Measurements from ENCODE around the gene PDE6B.

DNA sequence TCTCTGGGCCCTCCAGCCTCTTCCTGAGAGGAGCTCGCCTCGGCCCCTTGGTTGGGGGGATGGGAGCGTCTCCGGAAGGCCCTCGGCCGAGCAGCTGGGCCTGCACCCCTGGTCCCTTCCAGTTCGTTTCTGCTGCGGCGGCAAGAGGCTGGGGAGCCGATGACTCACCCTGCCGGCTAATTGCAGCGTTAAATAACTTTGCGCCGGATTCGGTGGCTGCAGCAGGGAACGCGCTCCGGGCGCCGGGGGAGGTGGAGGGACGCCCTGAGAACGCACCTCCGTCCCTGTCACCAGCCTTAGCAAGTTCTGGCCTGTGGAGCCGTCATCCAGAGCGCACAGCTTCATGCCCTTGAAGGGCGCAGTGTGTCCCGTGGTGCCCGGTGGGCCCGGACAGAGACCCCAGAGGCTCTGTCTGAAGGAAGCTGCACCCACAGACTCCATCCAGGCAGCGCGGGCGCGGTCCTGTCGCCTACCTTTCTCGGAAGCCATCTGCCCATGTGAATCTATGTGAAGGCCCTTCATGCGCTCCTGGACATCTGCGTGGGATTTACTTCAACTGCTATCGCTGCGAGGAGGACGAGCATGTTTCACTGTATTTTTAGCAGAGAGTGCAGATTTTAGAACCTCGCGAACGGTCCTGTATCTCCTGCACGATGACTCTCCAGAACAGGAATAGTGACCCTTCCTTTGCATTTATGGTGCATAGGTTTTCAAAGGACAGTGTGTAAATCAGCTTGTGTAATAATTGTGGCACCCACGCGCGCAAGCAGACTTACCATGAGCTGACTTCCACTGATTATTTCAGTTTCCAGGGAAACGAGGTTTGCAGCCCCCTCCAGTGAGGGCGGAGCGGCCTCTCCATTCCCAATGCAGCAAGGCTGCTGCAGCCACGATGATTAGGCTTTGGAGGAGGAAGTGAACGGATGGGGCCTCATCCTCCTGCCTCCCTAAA is 47.6 kb upstream of the PDE6B start:
- TF ChIP-seq FOXM1 (CRISPR knock-in tag; IDR thresholded peaks at IDR 0.05) = no peak
- TF ChIP-seq FOXA3 (CRISPR knock-in tag; IDR thresholded peaks at IDR 0.05) = no peak
- no peak for TF ChIP-seq TAF1 (CRISPR knock-in tag; IDR thresholded peaks at IDR 0.05)
- TF ChIP-seq, protein P1, sequence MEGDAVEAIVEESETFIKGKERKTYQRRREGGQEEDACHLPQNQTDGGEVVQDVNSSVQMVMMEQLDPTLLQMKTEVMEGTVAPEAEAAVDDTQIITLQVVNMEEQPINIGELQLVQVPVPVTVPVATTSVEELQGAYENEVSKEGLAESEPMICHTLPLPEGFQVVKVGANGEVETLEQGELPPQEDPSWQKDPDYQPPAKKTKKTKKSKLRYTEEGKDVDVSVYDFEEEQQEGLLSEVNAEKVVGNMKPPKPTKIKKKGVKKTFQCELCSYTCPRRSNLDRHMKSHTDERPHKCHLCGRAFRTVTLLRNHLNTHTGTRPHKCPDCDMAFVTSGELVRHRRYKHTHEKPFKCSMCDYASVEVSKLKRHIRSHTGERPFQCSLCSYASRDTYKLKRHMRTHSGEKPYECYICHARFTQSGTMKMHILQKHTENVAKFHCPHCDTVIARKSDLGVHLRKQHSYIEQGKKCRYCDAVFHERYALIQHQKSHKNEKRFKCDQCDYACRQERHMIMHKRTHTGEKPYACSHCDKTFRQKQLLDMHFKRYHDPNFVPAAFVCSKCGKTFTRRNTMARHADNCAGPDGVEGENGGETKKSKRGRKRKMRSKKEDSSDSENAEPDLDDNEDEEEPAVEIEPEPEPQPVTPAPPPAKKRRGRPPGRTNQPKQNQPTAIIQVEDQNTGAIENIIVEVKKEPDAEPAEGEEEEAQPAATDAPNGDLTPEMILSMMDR (CRISPR knock-in tag; IDR thresholded peaks at IDR 0.05) = 0 out of 2 replicates have a peak, but pooled peaks have one; percentile 13
- no peak for TF ChIP-seq YEATS4 (CRISPR knock-in tag; IDR thresholded peaks at IDR 0.05; ENCODE audit: borderline replicate concordance)
- TF ChIP-seq GPN1 (CRISPR knock-in tag; IDR thresholded peaks at IDR 0.05; ENCODE audit: borderline replicate concordance) = no peak
- TF ChIP-seq MXI1 (IDR thresholded peaks at IDR 0.05; ENCODE audit: borderline replicate concordance, low read depth, low read length) = no peak
- no peak for TF ChIP-seq ZNF704 (CRISPR knock-in tag; IDR thresholded peaks at IDR 0.05; ENCODE audit: borderline replicate concordance)
- TF ChIP-seq, protein P2, sequence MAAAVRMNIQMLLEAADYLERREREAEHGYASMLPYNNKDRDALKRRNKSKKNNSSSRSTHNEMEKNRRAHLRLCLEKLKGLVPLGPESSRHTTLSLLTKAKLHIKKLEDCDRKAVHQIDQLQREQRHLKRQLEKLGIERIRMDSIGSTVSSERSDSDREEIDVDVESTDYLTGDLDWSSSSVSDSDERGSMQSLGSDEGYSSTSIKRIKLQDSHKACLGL (CRISPR knock-in tag; IDR thresholded peaks at IDR 0.05) = no peak
- no peak for TF ChIP-seq KLF16 (CRISPR knock-in tag; IDR thresholded peaks at IDR 0.05)
- TF ChIP-seq RBM22 (optimal IDR thresholded peaks at IDR 0.05; ENCODE audit: low read length) = no peak
- TF ChIP-seq ZFP37 (CRISPR knock-in tag; IDR thresholded peaks at IDR 0.05; ENCODE audit: borderline replicate concordance) = no peak
- TF ChIP-seq, protein P3, sequence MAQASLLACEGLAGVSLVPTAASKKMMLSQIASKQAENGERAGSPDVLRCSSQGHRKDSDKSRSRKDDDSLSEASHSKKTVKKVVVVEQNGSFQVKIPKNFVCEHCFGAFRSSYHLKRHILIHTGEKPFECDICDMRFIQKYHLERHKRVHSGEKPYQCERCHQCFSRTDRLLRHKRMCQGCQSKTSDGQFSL (CRISPR knock-in tag; IDR thresholded peaks at IDR 0.05) = no peak
